Measurements from ENCODE around the gene PSMB7. TPM values are rescaled to one million over a fixed set of nuclear protein-coding genes. Genes with fewer than 3 reads are reported as not detected.

Gene PSMB7
- total RNA-seq, 1 experiment from 2014 or later, result 179 TPM

- DNase-seq, result no peak
- H3K36me3 ChIP-seq, result peaks cover 43% of the 10 kb centered on the region
- no peaks in the 10 kb centered on the region for H3K9me3 ChIP-seq
- no peak overlapping the region for H3K4me3 ChIP-seq
- no peaks in the 10 kb centered on the region for H3K27me3 ChIP-seq
Measured at GRCh38 chr9:124334568-124335319, 80.5 kb downstream of the PSMB7 start.

DNA sequence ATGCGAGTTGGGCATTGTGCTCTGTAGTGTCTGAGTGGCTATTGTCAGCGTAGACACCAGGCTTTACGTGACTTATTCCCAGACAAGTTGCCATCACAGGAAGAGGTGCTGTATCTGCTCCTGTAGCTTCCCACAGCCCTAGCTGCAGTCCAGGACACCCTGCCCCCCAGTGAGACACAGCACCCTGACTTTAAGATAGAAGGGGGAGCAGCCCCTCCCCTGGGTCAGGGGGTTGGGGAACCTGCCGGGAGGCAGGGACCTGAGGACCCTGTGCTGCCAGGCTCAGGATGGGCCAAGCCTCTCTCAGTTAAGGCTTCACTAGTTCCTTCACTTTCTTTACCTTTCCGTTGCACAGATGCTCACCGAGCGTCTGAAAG, 82.1 kb downstream of the PSMB7 start:
- H3K4me3 ChIP-seq, result no peak overlapping the region
- DNase-seq, result no peak
- peaks cover 45% of the 10 kb centered on the region for H3K36me3 ChIP-seq
- H3K9me3 ChIP-seq, result no peaks in the 10 kb centered on the region
- H3K27me3 ChIP-seq, result no peaks in the 10 kb centered on the region

DNA sequence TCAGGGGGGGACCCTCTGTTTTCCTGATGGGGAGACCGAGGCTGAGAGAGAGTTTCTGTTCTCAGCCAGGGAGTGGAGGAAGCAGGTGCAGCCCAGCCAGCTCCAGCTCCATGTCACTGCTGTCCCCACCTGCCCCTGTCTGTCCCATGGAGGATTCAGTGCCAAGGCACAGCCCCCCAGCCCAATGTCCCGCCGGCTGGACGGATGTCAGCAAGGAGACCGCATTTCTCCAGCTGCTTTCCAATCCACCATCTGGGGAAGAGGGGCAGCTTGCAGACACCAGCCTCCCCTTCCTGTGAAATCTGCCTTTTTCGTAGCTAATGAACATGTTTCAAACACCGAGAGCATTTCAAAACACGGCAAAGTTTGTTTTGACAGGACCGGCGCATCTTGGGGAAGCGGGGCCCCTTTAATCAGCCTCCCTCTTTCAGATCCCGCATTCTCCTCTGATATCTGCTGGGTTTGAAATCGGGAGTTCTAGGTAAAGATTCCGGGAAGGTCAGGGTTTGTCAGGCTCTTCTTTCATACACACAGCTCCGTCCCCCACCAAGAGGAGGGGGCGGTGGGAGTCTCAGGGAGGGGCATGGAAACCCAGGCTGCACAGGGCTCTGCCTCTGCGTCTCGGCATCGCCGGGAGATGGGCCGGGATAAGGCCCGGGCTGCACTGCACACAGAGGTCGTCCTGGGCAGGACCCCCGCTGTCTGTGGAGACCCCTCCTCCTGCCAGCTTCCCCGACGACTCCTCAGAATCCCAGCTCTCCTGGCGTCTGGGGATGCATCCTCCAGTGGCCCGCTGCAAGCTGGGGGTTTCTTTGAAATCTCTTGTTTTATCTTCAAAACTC, 82.7 kb downstream of the PSMB7 start:
- DNase-seq, result no peak
- peaks cover 42% of the 10 kb centered on the region for H3K36me3 ChIP-seq

GRCh38 chr9:124331580-124331979, 83.7 kb downstream of the PSMB7 start:
- Histone ChIP-seq H3K36me3 (peaks cover 45% of the 10 kb centered on the region), H3K4me3 (no peak overlapping the region), H3K27me3 (no peaks in the 10 kb centered on the region), H3K9me3 (no peaks in the 10 kb centered on the region)
- DNase-seq, result no peak

More for the DNA sequence above, 82.7 kb downstream of the PSMB7 start:
- H3K27me3 ChIP-seq, result no peaks in the 10 kb centered on the region
- no peaks in the 10 kb centered on the region for H3K9me3 ChIP-seq
- no peak overlapping the region for H3K4me3 ChIP-seq

- DNase-seq, result no peak
- no peak overlapping the region for H3K4me3 ChIP-seq
- peaks cover 42% of the 10 kb centered on the region for H3K36me3 ChIP-seq
- H3K27me3 ChIP-seq, result no peaks in the 10 kb centered on the region
- no peaks in the 10 kb centered on the region for H3K9me3 ChIP-seq
Measured at GRCh38 chr9:124330011-124330697, 85.1 kb downstream of the PSMB7 start.

DNA sequence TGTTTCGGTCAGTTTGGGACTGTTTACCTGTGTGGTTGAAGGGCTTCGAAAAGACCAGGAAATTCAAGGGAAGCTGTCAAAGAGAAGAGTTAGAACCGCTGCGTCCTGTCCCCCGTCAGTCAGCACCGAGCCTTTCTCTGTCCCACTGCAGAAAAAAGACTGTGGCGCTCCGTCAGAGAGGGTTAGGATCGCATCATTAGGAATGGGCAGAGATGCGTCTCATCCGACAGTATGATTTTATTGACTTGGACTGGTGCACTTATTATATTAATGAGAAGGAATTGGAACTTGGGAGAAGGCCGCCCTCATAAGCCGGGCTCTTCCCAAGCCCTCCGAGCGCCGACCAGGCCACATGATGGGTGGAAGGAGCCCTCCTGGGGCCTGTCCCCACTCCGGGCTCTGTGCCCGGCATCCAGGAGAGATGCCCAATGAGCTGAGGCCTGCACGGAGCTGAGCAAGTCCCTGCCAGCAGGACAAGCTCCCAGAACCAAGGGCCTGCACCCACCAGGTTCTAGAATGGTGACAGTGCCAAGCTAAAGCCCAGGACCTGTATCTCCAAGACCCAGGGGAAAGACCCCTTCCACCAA, 85.9 kb downstream of the PSMB7 start:
- Histone ChIP-seq H3K27me3 (no peaks in the 10 kb centered on the region), H3K4me3 (no peak overlapping the region), H3K36me3 (peaks cover 40% of the 10 kb centered on the region), H3K9me3 (no peaks in the 10 kb centered on the region)
- DNase-seq, result no peak

- no peak for DNase-seq
- peaks cover 40% of the 10 kb centered on the region for H3K36me3 ChIP-seq
- H3K4me3 ChIP-seq, result no peak overlapping the region
- H3K27me3 ChIP-seq, result no peaks in the 10 kb centered on the region
- H3K9me3 ChIP-seq, result no peaks in the 10 kb centered on the region
Measured at GRCh38 chr9:124328285-124328684, 87.0 kb downstream of the PSMB7 start.

GRCh38 chr9:124327491-124327890, 87.8 kb downstream of the PSMB7 start:
- Histone ChIP-seq H3K36me3 (peaks cover 45% of the 10 kb centered on the region), H3K9me3 (no peaks in the 10 kb centered on the region), H3K27me3 (no peaks in the 10 kb centered on the region), H3K4me3 (no peak overlapping the region)
- DNase-seq, result no peak

GRCh38 chr9:124326378-124326777, 88.9 kb downstream of the PSMB7 start:
- H3K36me3 ChIP-seq, result peaks cover 49% of the 10 kb centered on the region

DNA sequence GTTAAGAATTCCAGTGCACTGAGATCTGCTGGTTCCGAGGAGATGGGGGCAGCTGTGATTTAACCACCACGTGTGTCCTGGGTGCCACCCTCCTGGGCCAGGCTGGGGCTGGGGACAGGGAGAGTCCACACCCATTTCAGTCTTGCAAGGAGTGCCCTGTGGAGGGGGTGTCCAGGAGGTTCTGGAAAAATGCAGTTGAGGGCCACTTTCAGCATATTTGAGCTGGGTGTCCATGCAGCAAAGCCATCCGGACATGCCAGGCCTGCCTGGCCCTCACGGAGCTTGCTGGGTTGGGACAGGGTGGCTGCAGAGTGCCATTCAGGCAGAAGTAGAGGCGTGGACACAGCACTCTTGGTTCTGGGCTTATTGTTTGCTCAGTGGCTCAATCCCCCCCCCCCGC, 89.4 kb downstream of the PSMB7 start:
- H3K4me3 ChIP-seq, result no peak overlapping the region
- no peak for DNase-seq
- no peaks in the 10 kb centered on the region for H3K27me3 ChIP-seq
- no peaks in the 10 kb centered on the region for H3K9me3 ChIP-seq
- H3K36me3 ChIP-seq, result peaks cover 52% of the 10 kb centered on the region

More at GRCh38 chr9:124326378-124326777, 88.9 kb downstream of the PSMB7 start:
- H3K4me3 ChIP-seq, result no peak overlapping the region
- no peaks in the 10 kb centered on the region for H3K9me3 ChIP-seq
- DNase-seq, result no peak
- H3K27me3 ChIP-seq, result no peaks in the 10 kb centered on the region

DNA sequence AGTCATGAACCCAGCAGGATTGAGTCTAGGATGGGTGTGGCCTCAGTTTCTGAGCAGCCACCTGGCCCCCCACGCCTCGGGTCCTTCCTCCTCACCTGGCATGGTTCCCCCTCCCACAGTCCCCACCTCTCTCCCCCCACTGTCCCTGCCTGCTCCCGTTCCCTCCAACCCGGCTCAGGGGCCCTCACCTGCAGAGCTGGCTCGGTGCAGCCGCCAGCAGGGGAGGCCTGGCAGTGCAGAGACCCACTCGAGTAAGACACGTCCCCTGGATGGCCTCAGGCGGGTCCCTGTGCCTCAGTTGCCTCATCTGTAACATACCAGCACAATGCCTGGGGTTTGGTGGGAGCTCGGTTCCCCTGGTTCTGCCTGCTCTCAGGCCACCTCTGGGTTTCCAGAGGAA, 91.3 kb downstream of the PSMB7 start:
- H3K4me3 ChIP-seq, result no peak overlapping the region
- no peak for DNase-seq
- H3K27me3 ChIP-seq, result no peaks in the 10 kb centered on the region
- no peaks in the 10 kb centered on the region for H3K9me3 ChIP-seq
- peaks cover 60% of the 10 kb centered on the region for H3K36me3 ChIP-seq

- no peaks in the 10 kb centered on the region for H3K9me3 ChIP-seq
- H3K36me3 ChIP-seq, result peaks cover 63% of the 10 kb centered on the region
- no peaks in the 10 kb centered on the region for H3K27me3 ChIP-seq
- DNase-seq, result no peak
- no peak overlapping the region for H3K4me3 ChIP-seq
Measured at GRCh38 chr9:124322618-124323432, 92.4 kb downstream of the PSMB7 start.

DNA sequence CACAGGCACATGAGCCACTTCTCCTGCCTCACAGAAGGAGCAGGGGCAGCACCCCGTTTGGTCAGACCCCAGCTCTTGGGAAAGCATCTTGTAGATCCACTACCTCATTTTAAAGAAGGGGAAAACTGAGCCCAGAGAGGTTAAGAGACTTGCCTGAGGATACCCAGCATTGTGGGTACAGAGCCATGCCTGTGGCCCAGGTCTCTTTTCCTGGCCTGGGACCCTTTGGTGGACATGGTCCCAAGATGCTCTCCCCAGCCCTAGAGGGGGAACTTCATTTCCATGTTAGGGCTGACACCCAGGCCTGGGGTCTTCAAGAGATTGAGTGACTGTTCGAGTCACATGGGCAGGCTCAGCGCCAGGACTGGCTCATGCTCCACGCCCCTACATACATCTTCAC, 93.3 kb downstream of the PSMB7 start:
- Histone ChIP-seq H3K9me3 (no peaks in the 10 kb centered on the region), H3K4me3 (no peak overlapping the region), H3K36me3 (peaks cover 59% of the 10 kb centered on the region), H3K27me3 (no peaks in the 10 kb centered on the region)
- no peak for DNase-seq

- DNase-seq, result no peak
- Histone ChIP-seq H3K36me3 (peaks cover 55% of the 10 kb centered on the region), H3K27me3 (no peaks in the 10 kb centered on the region), H3K9me3 (no peaks in the 10 kb centered on the region), H3K4me3 (no peak overlapping the region)
Measured at GRCh38 chr9:124321416-124321815, 93.8 kb downstream of the PSMB7 start.

GRCh38 chr9:124320062-124320973, 94.9 kb downstream of the PSMB7 start:
- Histone ChIP-seq H3K4me3 (no peak overlapping the region), H3K36me3 (peaks cover 62% of the 10 kb centered on the region), H3K27me3 (no peaks in the 10 kb centered on the region), H3K9me3 (no peaks in the 10 kb centered on the region)
- DNase-seq, result peak; percentile 63

Measured in MG63 (cell line).